NCI-H1048 (cell line): ENCODE measurements around the gene MRPS7.
"Not testable (repeated sequence)": the region's sequence is repeated elsewhere in the genome, so short reads cannot be mapped to it uniquely, and the experiment has no call there.

Experiments used
- DNase-seq: peaks from one replicate; lab custom pipeline; 2025; lab: John Stamatoyannopoulos, UW

The MRPS7 gene

DNA sequence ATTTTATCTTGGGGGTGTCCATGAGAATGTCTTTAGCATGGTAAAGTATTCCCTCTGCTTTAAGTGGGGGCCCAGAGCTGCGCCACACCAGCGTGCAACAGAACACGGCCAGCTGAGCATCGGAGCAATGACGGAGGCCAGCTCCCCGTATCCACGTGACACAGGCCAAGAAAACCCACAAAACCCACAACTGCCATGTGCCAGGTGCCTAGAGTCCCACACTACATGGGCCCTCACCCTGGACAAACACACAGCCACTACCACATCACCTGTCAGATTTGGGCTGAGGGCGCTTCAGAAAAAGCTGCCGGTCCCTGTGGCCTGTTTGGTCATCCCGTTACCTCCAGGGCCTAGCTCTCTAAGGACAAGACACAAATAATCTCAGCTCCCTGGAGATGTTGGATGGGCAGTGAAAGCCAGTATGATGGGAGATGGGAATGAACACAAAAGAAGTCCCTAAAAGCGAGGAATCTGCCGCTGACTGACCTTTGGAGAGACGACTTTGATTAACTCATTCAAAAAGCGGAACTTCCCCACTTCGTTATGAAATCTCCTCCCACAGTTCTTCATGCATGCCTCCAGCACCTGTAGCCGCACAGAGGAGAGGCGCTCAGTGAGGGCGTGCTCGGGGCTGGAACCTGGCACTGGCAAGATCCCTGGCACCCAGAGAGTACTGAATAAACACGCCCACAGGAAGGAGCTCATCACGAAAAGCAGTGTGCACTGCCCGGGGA is 17.4 kb upstream of the MRPS7 start:
- DNase-seq, result no peak

DNA sequence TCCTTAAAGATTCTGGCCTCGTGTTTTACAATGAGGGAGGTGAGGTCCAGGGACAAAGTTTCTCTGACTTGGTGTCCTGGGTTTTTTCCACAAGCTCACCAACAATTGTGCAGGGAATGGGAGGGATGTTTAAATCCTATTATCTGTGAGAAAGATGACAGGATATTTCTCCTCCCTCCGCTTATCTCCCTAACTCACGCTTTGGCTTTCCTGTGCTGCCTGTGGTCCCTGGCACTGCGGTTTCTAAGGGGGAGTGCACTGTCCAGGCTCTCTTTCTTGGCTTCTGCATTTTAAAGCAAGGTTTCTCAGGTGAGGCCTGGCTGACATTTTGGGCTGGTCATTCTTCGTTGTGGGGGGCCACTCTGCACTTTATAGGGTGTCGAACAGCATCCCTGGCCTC is 16.7 kb upstream of the MRPS7 start:
- no peak for DNase-seq

DNA sequence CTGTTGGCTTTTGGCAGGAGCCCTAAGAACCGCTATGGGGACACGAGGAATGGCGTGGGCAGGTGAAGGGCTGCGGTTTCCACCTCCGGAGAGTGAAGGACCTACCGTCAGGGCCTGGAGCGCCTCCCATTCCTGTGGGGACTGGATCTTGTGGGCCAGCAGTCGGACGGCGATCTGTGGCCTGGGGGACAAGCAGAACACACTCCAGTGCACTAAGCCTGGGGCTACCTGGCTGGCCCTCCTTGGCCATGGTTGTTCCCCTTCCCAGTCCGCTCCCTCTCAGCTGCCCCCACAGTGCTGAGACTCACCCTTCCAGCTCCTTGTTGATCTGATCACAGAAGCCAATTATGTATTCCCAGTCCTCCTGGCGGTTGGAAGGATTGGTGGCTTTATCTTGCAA is 15.3 kb upstream of the MRPS7 start:
- DNase-seq, result no peak

DNA sequence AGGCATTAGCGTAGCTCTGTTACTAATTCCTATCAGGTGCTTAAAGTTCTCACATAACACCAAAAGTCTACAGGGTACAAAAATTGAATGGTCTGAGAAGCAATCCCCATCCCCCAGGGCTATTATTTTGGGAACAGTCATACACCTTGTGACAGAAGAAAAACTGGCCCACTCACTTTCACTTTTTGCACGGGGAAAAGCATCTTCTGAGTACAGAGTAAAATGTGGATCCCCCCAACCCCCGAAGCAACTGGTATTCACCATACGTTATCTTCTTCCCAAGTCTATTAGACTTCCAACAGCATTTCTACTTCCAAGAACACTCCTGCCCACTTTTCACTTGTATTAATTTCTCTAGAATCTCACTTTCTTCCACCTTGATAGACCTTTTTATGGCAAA is 12.1 kb upstream of the MRPS7 start:
- no peak for DNase-seq

DNA sequence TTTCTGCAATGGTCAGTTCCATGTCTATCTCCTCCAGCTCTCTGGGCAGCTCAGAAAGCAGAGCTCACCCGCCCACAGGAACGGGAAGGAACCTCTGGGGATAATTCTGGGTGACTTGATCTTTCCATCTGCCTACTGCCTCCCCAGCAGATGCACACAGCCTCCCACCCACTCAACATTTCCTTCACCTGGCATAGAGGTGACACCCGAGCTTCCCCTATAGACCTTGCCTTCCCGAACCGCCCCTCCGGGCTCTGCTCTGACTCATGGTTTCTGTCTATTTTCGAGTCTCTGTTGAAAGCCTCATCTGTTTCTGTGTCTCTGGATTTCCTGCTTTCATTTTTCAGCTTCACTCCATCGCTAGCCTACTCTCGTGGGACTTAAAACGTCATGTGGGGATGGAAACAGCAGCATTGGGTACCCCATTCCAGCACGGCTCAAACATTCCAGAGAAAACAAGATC is 11.6 kb upstream of the MRPS7 start:
- DNase-seq, result no peak

DNA sequence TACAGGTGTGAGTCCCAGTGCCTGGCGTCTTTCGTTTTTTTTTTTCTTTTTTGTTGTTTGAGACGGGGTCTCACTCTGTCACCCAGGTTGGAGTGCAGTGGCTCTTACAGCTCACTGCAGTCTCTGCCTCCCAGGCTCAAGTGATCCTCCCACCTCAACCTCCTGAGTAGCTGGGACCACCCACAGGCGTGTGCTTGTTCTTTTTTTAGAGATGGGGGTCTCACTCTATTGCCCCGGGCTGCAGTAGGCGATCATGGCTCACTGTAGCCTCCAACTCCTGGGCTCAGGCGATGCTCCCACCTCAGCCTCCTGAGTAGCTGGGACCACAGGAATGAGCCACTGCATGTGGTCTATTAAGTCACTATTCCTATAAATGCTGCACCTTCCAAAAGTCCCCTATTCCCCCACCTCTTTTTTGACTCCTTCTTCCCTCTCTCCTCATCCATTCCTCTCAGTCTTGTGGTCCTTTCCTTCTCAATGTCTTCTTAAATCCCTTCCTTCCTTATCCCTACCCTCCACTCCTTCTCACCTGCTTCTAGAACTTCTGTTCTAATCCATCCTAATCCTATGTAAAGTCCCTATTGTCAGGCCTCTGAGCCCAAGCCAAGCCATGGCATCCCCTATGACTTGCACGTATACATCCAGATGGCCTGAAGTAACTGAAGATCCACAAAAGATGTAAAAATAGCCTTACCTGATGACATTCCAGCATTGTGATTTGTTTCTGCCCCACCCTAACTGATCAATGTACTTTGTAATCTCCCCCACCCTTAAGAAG is 9.5 kb upstream of the MRPS7 start:
- DNase-seq, result no peak

DNA sequence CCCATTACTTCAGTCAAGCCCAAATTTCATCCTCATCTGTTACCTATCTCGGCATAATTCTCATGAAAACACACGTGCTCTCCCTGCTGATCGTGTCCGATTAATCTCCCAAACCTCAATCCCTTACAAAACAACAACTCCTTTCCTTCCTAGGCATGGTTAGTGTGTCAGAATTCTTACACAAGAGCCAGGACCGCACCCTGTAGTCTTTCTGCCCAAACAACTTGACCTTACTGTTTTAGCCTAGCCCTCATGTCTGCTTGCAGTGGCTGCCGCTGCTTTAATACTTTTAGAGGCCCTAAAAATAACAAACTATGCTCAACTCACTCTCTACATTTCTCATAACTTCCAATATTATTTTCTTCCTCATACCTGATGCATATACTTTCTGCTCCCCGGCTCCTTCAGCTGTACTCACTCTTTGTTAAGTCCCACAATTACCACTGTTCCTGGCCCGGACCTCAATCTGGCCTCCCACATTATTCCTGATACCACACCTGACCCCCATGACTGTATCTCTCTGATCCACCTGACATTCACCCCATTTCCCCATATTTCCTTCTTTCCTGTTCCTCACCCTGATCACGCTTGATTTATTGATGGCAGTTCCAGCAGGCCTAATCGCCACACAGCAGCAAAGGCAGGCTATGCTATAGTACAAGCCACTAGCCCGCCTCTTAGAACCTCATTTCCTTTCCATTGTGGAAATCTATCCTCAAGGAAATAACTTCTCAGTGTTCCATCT is 5.6 kb upstream of the MRPS7 start:
- not testable (repeated sequence) for DNase-seq

DNA sequence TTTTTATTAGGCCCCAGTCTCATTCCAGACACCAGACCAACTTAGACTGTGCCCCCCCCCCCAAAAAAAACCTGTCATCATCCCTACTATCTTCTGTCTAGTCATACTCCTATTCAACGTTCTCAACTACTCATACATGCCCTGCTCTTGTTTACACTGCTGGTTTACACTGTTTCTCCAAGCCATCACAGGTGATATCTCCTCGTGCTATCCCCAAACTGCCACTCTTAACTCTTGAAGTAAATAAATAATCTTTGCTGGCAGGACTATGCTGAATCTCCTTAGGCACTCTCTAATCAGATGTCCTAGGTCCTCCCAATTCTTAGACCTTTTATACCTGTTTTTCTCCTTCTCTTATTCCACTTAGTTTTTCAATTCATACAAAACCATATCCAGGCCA is 4.5 kb upstream of the MRPS7 start:
- not testable (repeated sequence) for DNase-seq

DNA sequence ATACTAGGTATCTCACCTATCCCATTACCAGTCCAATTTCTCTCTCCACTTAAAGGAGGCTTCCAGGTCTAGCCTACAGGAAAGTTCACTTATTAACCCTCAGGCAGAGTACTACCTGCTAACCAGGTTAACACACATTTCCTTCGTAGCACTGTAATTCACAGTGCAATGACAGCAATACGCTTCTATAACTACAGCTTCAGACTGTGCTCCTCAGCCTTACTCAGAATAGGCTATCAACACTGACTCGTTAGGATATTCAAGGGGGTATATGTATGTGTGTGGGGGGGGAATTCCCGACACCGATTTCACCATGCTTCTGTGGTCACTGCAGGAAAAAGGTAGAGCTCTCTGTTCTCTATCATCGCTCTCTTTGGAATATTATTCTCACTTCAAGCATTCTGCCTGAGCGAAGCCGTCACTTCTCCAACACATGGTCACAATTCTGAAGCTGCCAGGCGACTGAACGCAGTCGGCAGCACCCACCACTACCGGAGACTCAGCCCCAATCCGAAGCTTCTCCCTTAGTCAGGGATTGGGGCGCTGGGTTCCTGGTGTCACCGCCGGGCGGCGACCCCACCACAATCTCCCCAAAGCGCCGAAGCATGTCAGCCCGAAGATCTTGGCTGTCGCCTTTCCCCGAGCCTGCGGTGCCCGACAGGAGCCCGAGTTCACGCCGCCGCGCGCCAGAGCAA is 891 bp upstream of the MRPS7 start:
- no peak for DNase-seq

DNA sequence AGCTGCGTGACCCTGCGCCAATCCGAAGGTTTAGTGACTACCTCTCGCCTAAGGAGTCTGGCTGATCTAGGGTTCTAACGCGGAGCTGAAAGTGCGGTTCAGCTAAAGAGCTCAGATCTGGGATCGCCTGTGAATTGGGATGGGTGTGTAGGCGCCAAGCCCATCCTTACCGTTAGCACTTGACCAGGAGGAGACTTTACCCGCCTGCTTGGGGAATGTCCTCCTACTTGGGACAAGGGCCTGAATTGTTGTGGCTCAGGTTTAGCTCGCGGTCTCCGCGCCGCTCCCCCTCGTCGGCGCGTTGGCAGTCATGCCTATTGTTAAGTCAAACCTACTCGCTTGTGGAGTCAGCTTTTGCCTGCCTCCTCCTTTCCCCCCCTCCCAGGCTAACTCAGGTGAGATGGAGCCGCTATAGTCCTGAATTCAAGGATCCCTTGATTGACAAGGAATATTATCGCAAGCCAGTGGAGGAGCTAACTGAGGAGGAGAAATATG is 480 bp downstream of the MRPS7 start:
- DNase-seq, result no peak

DNA sequence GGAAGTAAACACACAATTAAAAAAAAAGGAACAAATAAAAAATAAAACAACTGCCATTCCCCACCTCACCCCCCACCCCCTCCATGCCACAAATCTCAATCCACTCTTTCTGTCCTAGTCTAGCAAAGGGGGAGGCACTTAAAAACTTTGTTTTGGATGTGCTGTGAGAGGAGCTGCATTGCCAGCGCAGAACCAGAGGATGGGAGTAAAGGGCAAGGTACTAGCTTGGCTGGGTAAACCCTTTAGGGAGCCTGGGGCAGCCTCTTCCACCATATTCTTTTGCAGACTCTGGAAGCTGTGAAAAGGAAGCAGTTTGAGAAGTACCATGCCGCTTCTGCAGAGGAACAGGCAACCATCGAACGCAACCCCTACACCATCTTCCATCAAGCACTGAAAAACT is 1.4 kb downstream of the MRPS7 start:
- no peak for DNase-seq

DNA sequence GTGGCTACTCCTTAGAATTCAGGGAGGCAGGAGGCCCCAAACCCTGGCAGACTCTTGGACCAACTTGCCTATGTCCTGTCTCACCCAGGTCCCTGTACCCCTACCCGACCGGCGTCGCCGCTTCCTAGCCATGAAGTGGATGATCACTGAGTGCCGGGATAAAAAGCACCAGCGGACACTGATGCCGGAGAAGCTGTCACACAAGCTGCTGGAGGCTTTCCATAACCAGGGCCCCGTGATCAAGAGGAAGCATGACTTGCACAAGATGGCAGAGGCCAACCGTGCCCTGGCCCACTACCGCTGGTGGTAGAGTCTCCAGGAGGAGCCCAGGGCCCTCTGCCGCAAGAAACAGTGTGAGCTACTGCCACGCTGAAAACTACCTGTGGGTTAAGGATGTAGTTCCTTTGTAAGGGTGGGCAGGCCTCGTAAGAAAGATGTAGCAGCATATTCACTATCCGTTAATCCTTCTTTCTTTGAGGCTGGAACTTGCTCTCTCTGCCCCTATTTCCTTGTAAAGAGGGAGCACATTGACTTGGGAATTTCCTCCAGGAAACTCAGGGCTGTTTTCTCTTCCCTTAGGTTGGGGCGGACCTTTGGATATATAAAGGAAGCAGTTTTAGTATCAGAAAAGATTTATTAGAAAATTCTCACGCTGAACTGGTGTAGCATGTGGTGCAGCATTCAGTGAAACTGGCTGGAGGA is 4.1 kb downstream of the MRPS7 start:
- DNase-seq, result no peak

DNA sequence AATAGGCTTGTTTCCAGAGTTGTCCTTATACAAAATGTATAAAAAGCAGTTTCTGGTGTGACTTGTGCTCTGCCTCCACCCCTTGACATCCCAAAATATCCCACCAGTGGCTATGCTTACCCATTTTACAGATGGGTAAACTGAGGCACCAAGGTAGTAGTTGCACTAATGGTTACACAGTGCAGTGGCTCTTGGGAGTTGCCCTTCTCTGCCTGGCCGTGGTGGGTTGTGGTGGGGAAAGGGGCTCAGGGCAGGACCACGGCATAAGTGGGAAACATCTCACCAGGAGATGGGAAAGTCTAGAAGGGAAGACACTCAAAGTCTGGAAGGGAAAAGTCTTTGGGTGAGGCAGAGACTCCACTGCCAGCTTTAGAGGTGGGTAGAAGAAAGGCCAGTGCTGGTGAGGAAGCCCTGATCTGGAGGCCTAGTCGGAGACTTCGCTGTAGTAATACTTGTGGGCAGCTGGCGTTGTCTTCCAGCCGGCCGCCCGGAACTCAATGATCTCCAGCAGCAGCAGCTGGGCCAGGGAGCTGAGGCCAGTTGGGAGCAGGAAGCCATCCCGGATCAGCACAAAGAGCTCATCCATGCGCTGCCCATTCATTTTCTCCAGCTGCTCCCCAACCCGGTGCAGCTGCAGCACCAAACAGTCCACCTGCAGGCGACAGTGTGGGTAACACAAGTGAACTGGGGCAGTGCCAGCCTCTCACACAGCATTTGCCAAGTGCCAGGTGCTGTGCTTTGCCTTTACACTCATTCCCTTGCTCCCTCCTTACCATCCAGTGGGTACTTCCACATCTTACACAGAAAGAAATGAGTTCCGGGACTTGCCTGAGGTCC is 4.9 kb downstream of the MRPS7 start:
- DNase-seq, result no peak

DNA sequence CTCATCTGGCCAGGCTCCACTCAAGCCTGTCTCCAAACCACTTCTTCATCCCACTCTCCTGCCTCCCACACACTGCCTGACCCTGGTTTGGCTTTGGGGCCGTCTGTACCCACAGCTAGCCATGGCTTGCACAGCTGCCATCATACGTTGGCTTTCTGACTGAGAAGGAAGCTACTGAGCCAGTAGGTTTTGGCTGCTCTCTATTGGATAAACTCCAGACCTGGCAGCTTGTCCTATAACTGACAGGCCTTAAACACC is 5.4 kb downstream of the MRPS7 start:
- DNase-seq, result no peak

DNA sequence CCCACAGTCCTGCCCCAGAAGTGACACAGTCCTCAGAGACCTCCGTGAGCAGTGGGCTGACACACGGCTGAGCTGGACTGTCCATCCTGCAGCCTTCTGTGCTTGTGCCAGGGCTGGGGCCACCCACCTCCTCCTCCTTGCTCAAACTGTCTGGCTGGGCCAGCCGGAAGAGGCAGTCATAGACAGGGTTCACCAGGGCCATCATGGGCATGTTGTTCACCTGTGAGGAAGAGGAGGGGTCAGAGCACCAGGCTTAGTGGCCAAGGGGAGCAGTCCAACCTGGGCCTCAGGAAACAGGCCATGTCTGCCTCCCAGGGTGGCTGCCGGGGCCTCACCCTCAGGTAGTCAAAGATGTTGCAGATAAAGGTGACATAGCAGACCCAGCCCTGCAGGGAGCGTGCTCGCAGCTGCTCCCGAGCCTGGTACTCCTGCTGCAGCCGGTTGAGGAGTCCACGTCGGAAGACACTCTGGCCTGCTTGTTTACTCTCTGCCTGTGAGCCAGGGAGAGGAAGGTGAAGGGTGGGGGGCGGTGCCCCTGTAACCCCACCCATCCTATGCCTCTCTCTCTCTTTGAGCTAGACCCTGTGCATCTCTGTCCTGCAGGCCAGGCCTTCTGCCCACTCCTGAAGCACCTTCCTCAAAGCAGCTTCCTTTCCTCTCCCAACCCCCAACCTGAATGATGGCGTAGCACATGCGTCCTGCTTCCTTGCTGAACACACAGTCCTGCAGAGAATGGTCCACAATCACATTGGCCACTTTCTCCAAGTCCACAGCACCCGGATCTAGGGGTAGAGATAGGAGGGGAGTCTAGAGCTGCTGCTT is 5.9 kb downstream of the MRPS7 start:
- DNase-seq, result no peak

DNA sequence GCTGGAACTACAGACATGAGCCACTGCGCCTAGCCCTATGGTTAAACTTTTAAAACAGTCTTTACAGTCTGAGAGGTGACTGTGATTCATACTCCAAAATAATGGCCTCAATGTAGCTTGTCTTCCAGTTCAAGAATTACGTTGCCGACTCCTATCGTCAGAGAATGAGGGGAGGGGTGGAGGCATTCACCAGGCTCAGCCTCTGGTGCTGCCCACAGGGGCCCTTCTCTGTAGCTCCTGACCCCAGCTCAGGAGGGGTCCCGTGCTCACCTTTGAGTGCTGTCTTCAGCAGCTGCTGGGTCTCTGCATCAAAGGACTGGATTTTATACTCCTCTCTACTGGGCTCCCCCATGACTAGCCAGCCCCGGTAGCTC is 8.2 kb downstream of the MRPS7 start:
- no peak for DNase-seq

DNA sequence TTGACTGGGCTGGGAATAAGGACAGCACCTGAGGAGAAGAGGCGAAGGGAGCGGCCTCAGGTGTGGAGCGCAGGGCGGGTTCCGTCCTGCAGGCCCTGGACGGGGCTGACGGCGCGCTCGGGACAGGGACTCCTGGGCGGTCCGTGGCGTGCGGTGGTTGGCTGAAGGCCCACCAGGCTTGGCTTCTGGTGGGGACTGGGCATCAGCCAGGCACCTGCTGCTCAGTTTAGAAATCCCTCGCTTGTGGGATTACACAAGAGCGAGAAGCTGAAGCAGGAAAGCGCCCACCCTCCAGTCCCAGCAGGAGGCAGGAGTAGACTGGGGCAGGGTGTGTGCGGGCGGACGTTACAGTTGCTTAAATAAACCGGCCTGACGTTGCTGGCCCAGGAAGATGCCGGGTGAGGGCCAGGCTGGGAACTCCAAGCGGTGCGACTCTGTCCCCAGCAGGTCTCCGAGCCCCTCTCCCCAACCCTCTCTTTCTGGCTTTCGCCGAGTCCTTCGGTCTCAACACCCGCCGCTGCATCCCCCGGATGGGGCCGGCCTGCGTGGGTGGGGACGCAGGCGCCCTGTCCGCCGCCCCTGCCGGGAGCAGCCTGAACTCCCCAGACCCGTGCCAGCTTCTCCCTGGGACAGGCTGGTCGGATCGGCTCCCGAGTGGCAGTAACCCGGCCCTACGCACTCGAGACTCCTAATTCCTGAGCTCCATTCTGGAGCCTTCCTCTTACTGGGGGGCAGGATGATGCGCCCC is 8.7 kb downstream of the MRPS7 start:
- DNase-seq, result no peak

DNA sequence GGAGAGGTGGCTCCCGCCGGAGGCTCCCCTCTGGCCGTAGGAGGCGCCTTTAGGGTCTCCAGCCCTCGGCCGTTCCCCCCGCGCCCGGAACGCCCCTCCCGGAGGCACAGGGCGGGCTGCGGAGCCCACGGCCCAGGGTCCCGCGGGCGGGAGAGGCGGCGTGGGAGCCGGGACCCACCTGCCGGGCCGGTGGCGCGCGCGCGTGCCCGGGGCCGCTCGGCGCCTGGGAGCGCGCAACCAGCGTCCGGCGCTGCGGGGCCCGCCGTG is 9.2 kb downstream of the MRPS7 start, which contains the start of gene MIF4GD:
Gene MIF4GD (minus strand): TSS at position 266 of the 267 bp plus-strand sequence. CDS start 1,036 bp downstream, outside the sequence.
- DNase-seq, result peak; percentile 63

DNA sequence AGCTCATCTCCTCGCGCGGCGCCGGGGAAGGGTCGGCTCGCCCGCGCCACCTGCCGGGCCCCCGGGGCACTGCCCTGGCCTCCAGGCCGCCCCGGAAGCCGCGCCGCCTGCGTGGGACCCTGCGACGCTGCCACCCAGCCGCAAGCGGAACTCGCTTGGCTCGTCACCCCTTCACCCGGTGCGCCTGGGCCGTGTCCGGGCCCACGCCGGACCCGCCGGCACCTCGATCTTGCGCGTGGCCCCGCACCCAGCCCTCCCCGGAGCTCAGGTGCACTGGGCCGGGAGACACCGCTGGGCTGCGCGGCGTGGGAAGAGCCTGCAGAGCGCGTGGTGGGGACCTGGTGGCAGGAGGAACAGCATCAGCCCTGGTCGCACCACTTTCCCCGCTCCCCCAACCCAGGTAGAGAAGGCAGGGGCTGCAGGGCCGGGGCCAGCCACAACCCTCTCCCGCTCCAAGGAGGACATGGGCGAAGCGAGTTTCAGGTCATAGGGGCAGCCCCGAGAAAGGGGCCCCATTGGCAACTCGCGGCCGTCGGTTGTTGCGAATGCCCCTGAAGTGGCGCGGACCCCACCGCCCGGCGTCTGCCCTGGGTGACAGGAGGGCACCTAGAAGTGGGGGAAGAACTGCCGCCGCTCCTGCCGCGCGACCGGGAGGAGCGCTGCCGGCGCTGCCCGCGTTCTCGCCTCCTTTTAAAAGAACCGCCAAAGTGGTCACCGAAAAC is 9.7 kb downstream of the MRPS7 start:
- no peak for DNase-seq
